ENCODE data around the gene MRGPRD.
"Not testable (repeated sequence)": the region's sequence is repeated elsewhere in the genome, so short reads cannot be mapped to it uniquely, and the experiment has no call there.

The MRGPRD gene

GRCh38 chr11:69005631-69006368 is 25.0 kb upstream of the MRGPRD start:
- no peak for DNase-seq

- no peak for DNase-seq
Measured at GRCh38 chr11:69005183-69005630, 24.4 kb upstream of the MRGPRD start.

GRCh38 chr11:69004411-69005182 is 23.8 kb upstream of the MRGPRD start:
- no peak for DNase-seq

- DNase-seq, result no peak
Measured at GRCh38 chr11:69003866-69004367, 23.1 kb upstream of the MRGPRD start.

GRCh38 chr11:69003301-69003865 is 22.6 kb upstream of the MRGPRD start:
- DNase-seq, result no peak

- no peak for DNase-seq
Measured at GRCh38 chr11:69002570-69003231, 21.9 kb upstream of the MRGPRD start.

- no peak for DNase-seq
Measured at GRCh38 chr11:69002110-69002569, 21.4 kb upstream of the MRGPRD start.

- no peak for DNase-seq
Measured at GRCh38 chr11:69001243-69002081, 20.7 kb upstream of the MRGPRD start.

- DNase-seq, result peak; percentile 35
Measured at GRCh38 chr11:69000831-69001242, 20.1 kb upstream of the MRGPRD start.

GRCh38 chr11:69000391-69000790 is 19.6 kb upstream of the MRGPRD start:
- DNase-seq, result no peak

- not testable (repeated sequence) for DNase-seq
Measured at GRCh38 chr11:68999748-69000355, 19.1 kb upstream of the MRGPRD start.

GRCh38 chr11:68999093-68999747 is 18.4 kb upstream of the MRGPRD start:
- no peak for DNase-seq

GRCh38 chr11:68998390-68998911 is 17.7 kb upstream of the MRGPRD start:
- DNase-seq, result peak; percentile 65

GRCh38 chr11:68997995-68998348 is 17.2 kb upstream of the MRGPRD start:
- DNase-seq, result no peak

- DNase-seq, result no peak
Measured at GRCh38 chr11:68997124-68997994, 16.6 kb upstream of the MRGPRD start.

GRCh38 chr11:68996376-68997123 is 15.8 kb upstream of the MRGPRD start:
- no peak for DNase-seq

- DNase-seq, result no peak
Measured at GRCh38 chr11:68994894-68995285, 14.1 kb upstream of the MRGPRD start.

GRCh38 chr11:68994161-68994893 is 13.5 kb upstream of the MRGPRD start:
- no peak for DNase-seq
